ENCODE results near the gene ACVR1C.

The ACVR1C gene

DNA sequence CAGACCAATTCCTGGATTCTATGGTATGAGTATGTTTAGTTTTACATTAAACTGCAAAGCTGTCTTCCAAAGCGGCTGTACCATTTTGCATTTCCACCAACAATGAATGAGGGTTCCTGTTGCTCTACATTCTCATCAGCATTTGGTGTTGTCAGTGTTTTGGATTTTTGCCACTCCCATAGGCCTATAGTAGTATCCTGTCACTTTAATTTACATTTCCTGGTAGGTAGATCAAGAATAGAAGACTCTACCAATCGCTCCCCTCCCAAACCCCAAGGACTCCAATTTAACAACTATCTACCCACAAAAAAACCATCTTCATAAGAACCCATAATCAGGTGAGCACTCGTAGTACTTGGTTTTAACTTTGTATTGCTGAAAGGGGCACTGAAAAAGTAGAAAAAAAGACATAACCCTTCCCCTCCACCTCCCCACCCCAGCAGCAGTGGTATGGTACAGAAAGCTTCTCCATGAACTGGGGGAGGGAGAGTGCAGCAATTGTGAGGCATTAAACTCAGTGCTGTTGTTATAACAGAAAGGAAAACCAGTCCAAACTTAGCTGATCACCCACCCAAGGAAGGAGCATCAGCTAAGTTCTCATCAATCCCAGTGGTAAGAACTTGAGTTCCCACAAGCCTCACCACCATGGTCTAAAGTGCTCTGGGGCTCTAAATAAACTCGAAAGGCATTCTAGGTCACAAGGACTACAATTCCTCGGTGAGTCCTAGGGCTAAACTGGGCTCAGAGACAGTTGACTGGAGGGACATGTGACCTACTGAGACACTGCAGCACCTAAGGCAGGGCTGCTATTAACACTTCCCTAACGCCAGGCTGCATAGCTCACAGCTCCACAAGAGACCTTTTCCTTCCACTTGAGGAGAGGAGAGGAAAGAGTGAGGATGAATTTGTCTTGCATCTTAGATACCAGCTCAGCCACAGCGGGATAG lies 149.3 kb downstream of the ACVR1C start:
- TF ChIP-seq, protein P1, sequence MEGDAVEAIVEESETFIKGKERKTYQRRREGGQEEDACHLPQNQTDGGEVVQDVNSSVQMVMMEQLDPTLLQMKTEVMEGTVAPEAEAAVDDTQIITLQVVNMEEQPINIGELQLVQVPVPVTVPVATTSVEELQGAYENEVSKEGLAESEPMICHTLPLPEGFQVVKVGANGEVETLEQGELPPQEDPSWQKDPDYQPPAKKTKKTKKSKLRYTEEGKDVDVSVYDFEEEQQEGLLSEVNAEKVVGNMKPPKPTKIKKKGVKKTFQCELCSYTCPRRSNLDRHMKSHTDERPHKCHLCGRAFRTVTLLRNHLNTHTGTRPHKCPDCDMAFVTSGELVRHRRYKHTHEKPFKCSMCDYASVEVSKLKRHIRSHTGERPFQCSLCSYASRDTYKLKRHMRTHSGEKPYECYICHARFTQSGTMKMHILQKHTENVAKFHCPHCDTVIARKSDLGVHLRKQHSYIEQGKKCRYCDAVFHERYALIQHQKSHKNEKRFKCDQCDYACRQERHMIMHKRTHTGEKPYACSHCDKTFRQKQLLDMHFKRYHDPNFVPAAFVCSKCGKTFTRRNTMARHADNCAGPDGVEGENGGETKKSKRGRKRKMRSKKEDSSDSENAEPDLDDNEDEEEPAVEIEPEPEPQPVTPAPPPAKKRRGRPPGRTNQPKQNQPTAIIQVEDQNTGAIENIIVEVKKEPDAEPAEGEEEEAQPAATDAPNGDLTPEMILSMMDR (IDR thresholded peaks at IDR 0.05; ENCODE audit: unreplicated experiment in 3 of 3), result no peak
- Mint-ChIP-seq H3K4me3 (no peak overlapping the region), H3K36me3 (ENCODE audit: low read depth) (no peaks in the 10 kb centered on the region), H3K4me1 (no peaks in the 10 kb centered on the region), H3K9me3 (no peaks in the 10 kb centered on the region), H3K27ac (no peak overlapping the region), H3K27me3 (ENCODE audit: low read depth) (no peaks in the 10 kb centered on the region)

GRCh38 chr2:157477919-157478318 lies 150.7 kb downstream of the ACVR1C start:
- H3K4me1 Mint-ChIP-seq, result no peaks in the 10 kb centered on the region

GRCh38 chr2:157476953-157477709 lies 151.5 kb downstream of the ACVR1C start:
- TF ChIP-seq, protein P1 (IDR thresholded peaks at IDR 0.05; ENCODE audit: unreplicated experiment in 3 of 3), result no peak
- no peaks in the 10 kb centered on the region for H3K36me3 Mint-ChIP-seq (ENCODE audit: low read depth)
- no peaks in the 10 kb centered on the region for H3K4me1 Mint-ChIP-seq
- no peaks in the 10 kb centered on the region for H3K9me3 Mint-ChIP-seq
- no peaks in the 10 kb centered on the region for H3K27me3 Mint-ChIP-seq (ENCODE audit: low read depth)
- H3K27ac Mint-ChIP-seq, result no peak overlapping the region
- H3K4me3 Mint-ChIP-seq, result no peak overlapping the region

More at GRCh38 chr2:157477919-157478318, 150.7 kb downstream of the ACVR1C start:
- H3K27me3 Mint-ChIP-seq (ENCODE audit: low read depth), result no peaks in the 10 kb centered on the region
- no peaks in the 10 kb centered on the region for H3K36me3 Mint-ChIP-seq (ENCODE audit: low read depth)
- H3K9me3 Mint-ChIP-seq, result no peaks in the 10 kb centered on the region
- H3K4me3 Mint-ChIP-seq, result no peak overlapping the region
- TF ChIP-seq, protein P1 (IDR thresholded peaks at IDR 0.05; ENCODE audit: unreplicated experiment in 3 of 3), result no peak
- no peak overlapping the region for H3K27ac Mint-ChIP-seq

All from nephron (organoid).